Osteocyte (in vitro differentiated cells): ENCODE measurements around the gene CDRT15L2. TPM values are rescaled to one million over a fixed set of nuclear protein-coding genes. Genes with fewer than 3 reads are reported as not detected.
"Not testable (repeated sequence)": the region's sequence is repeated elsewhere in the genome, so short reads cannot be mapped to it uniquely, and the experiment has no call there.

ENCODE experiments used
- DNase-seq: peaks from one replicate; pipeline ENCODE4 v3.0.0; 2021; ENCODE audit warnings: mixed read lengths; ENCODE audit not compliant: unreplicated experiment; ENCODE audit errors: extremely low spot score
- H3K27ac Mint-ChIP-seq: one replicate; pipeline ENCODE4 v1.8.0; 2021; ENCODE audit warnings: mild to moderate bottlenecking, mixed read lengths; ENCODE audit not compliant: unreplicated experiment
- H3K27me3 Mint-ChIP-seq: one replicate; pipeline ENCODE4 v1.8.0; 2021; ENCODE audit warnings: mixed read lengths; ENCODE audit not compliant: unreplicated experiment
- H3K36me3 Mint-ChIP-seq: one replicate; pipeline ENCODE4 v1.8.0; 2021; ENCODE audit warnings: mixed read lengths; ENCODE audit not compliant: unreplicated experiment
- H3K4me1 Mint-ChIP-seq: one replicate; pipeline ENCODE4 v1.8.0; 2021; ENCODE audit warnings: mixed read lengths; ENCODE audit not compliant: unreplicated experiment
- H3K4me3 Mint-ChIP-seq: one replicate; pipeline ENCODE4 v1.8.0; 2021; ENCODE audit warnings: mild to moderate bottlenecking, moderate library complexity, mixed read lengths; ENCODE audit not compliant: unreplicated experiment
- H3K9me3 Mint-ChIP-seq: one replicate; pipeline ENCODE4 v1.8.0; 2021; ENCODE audit warnings: mixed read lengths; ENCODE audit not compliant: unreplicated experiment
- total RNA-seq: library from RNA; stranded (reverse); gene quantifications from 2 replicates; pipeline ENCODE4 v1.2.1, GENCODE V29; 2021
- TF ChIP-seq, protein P1 (sequence below): fragments of 200-600 bp; sonication (generic); IDR thresholded peaks from 2 replicates; pipeline ENCODE4 v1.5.0; 2021; ENCODE audit warnings: antibody characterized with exemption, mild to moderate bottlenecking, moderate library complexity

CDRT15L2 gene
- total RNA-seq, 1 donor from 2014 or later, result not detected

DNA sequence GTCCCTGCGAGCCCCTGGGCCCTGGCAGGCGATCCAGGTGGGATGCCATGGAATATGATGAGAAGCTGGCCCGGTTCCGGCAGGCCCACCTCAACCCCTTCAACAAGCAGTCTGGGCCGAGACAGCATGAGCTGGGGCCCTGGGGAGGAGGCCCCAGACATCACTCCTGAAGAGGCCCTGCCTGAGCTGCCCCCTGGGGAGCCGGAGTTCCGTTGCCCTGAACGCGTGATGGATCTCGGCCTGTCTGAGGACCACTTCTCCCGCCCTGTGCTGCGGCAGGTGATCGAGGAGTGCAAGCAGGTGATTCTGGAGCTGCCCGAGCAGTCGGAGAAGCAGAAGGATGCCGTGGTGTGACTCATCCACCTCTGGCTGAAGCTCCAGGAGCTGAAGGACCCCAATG lies 33.1 kb downstream of the CDRT15L2 start:
- no peaks in the 10 kb centered on the region for H3K9me3 Mint-ChIP-seq
- H3K27ac Mint-ChIP-seq, result no peak overlapping the region
- DNase-seq, result no peak
- no peaks in the 10 kb centered on the region for H3K36me3 Mint-ChIP-seq
- TF ChIP-seq, protein P1, sequence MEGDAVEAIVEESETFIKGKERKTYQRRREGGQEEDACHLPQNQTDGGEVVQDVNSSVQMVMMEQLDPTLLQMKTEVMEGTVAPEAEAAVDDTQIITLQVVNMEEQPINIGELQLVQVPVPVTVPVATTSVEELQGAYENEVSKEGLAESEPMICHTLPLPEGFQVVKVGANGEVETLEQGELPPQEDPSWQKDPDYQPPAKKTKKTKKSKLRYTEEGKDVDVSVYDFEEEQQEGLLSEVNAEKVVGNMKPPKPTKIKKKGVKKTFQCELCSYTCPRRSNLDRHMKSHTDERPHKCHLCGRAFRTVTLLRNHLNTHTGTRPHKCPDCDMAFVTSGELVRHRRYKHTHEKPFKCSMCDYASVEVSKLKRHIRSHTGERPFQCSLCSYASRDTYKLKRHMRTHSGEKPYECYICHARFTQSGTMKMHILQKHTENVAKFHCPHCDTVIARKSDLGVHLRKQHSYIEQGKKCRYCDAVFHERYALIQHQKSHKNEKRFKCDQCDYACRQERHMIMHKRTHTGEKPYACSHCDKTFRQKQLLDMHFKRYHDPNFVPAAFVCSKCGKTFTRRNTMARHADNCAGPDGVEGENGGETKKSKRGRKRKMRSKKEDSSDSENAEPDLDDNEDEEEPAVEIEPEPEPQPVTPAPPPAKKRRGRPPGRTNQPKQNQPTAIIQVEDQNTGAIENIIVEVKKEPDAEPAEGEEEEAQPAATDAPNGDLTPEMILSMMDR, result no peak
- no peak overlapping the region for H3K4me3 Mint-ChIP-seq
- H3K4me1 Mint-ChIP-seq, result no peaks in the 10 kb centered on the region
- H3K27me3 Mint-ChIP-seq, result no peaks in the 10 kb centered on the region

- no peak for DNase-seq
- Mint-ChIP-seq H3K9me3 (no peaks in the 10 kb centered on the region), H3K36me3 (no peaks in the 10 kb centered on the region), H3K27ac (no peak overlapping the region), H3K27me3 (no peaks in the 10 kb centered on the region), H3K4me1 (no peaks in the 10 kb centered on the region), H3K4me3 (no peak overlapping the region)
- TF ChIP-seq, protein P1, result no peak
Measured at GRCh38 chr17:20613248-20613647, 33.7 kb downstream of the CDRT15L2 start.

DNA sequence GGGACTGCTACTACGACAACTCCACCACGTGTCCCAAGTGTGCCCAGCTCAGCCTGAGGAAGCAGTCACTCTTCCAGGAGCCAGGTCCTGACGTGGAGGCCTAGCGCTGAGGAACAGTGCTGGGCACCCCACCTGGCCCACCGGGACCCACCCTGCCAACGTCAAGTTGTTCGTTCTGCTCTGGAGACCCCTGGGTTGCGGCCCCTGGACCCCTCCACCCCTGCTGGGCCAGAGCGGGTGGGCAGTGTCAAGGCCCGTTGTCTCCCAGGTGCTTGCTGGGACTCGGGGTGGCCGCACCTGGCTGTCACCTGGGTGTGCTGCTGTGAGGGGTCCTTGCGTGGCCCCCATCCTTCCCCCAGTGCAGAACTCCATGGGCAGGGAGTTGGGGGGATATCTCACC lies 34.4 kb downstream of the CDRT15L2 start:
- Mint-ChIP-seq H3K27ac (no peak overlapping the region), H3K4me3 (no peak overlapping the region), H3K27me3 (peaks cover 2% of the 10 kb centered on the region), H3K36me3 (no peaks in the 10 kb centered on the region), H3K9me3 (no peaks in the 10 kb centered on the region), H3K4me1 (no peaks in the 10 kb centered on the region)
- TF ChIP-seq, protein P1, result no peak
- DNase-seq, result no peak

DNA sequence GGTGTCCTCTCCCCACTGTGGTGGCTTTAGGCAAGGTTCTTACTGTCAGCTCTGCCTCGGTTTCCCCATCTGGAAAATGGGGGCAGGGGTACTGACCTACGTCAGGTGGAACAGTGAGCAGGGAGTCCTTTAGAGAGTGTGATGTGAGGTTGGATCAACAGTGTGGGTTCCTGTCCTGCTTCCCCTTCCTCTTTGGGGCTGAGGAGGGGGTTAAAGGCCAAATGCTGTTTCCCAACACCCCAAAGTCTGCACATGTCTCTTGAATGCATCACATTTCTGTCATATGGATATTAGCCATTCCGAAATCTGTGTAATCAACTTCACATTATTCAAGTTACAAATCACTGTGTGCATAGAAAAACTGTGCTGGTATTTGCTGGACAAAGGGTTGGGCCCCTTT lies 35.9 kb downstream of the CDRT15L2 start:
- not testable (repeated sequence) for H3K4me1 Mint-ChIP-seq, H3K9me3 Mint-ChIP-seq, H3K27ac Mint-ChIP-seq, DNase-seq, H3K36me3 Mint-ChIP-seq, H3K4me3 Mint-ChIP-seq
- peaks cover 10% of the 10 kb centered on the region for H3K27me3 Mint-ChIP-seq

Other genes with a start within 250 kb of the CDRT15L2 start
- gene LGALS9B, start 112.2 kb upstream of the CDRT15L2 start, total RNA-seq, result not detected in 2 replicates